HG03045 (cell line): ENCODE measurements around the gene C11orf68.
"Not testable (repeated sequence)": the region's sequence is repeated elsewhere in the genome, so short reads cannot be mapped to it uniquely, and the experiment has no call there.

Experiments
- ATAC-seq: cut with Tn5 transposase; IDR thresholded peaks from one replicate; pipeline ENCODE4 v1.9.1; 2021; ENCODE audit warnings: mild to moderate bottlenecking, moderate library complexity; ENCODE audit not compliant: unreplicated experiment

The C11orf68 gene

DNA sequence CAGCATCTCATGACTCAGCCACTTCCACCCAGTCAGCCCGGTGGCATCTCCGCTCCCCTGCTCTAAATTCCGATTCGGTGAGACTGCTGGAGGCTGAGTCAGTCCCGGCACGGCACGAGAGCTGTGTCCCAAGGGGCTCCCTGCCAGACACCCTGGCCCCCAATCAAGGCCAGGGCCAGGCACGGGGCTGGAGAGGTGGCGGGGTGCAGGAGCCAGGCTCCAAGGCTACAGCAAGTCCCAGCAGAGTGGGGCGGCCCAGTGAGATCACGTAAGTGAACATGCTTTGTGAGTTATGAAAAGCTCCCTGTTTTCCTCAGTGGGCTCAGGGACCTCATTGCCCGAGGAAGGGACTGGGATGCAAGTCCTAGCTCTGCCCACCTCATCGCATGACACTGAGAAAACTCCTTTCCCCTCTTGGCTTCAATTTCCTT is 3.0 kb downstream of the C11orf68 start:
- ATAC-seq = no peak

DNA sequence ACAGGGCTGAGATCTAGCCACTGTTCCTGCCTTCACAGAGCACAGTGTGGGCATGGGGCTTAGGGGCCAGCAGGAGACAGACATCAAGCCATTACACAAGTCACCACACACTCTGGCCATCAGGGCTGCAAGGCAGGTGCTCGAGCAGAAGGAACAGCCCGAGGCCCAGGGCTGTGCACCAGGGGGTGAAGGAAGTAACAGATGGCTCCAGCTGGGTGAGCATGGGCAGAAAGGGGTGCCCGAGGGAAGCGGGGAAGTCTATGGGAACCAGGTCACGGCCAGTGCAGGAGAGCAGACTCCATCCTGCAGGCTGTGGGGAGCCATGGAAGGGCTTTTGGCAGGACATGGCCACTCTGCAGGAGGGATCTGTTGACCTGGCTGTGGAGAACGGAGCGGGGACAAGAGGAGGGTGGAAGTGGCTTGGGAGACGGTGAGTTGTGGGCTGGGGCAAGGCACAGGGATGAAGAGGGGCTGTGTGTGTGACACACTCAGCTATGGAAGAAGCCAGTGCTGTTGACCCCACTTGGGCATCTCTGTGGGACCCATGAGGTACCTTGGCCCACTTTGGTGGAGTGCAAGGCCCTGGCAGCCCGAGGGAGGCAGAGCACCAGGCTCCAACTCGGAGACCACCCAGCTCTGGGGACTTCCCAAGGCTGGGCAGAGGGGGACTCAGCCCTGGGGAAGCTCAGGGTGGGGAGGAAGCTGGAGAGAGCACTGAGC is 3.6 kb downstream of the C11orf68 start:
- ATAC-seq = no peak

DNA sequence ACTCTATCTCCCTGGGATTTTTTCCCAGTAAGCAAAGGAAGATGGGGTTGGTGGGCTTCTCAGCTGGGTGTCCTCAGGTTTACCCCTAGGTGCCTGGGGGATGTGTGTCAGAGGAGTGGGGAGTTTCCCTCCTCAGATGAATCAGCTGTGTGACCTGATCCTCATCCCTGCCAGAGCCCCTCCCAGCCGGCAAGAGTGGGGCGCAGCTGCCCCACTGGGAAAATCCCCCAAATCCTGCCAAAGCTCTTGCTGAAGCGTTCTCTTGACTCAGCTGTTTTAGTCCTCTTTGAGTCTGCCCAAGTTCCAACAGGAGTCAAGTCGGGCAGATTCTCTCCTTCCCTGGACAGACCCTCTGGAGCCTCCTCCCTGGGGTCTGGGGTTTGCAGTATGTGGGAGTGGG is 6.0 kb downstream of the C11orf68 start:
- ATAC-seq = no peak

DNA sequence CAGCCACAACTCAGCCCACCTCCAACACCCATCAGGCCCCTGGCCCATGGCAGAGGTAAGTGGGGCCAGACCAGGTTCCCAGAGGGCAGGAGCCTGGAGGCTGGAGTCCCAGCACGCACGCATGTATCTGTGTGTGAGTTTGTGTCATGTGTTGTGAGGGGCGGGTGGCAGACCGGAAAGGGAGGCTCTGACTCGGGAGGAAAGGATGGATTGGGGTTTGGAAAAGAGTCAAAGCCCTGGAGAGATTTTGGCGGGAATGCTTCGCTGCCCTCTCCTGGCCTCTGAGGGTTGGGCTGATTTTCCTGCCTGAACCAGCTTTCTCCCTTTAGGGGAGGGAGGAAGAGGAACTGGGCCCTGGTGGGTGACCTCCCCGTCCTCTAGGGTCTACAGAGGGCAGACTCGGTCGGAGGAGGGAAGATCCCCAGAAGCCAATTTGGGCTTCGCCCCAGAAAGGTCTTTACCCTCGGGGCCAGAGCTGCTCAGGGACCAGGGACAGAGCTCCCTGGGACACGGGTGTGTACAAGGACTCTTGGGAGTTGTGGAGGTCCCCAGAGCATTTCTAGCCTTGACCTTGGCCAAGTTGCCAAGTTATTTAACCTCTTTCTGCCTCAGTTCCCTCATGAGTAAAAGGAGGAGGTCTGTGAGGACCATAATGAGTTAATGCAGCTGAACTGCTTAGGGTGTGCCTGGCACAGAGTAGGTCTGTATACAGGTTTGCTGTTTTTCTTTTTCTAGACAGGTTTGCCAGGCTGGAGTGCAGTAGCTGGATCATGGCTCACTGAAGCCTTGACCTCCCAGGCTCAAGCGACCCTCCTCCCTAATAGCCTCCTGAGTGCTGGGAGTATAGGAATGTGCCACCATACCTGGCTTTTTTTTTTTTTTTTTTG is 6.9 kb downstream of the C11orf68 start:
- no peak for ATAC-seq

DNA sequence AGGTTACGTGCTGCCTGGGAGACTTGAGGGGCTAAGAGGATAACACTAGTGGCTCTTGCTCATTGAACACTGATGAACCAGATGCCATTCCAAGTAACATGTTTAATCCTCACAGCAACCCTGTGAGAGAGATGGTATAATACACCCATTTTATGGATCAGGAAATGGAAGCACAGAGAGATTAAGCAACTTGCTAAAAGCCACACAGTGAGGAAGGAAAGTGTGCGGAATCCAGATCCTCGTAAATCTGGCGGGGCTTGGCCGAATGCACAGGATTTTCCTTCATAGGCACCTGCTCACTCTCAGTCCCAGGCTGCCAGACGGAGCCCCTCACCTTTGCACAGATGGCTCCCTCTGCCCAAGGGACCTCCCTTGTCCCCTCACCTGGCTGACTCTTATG is 11.0 kb downstream of the C11orf68 start:
- ATAC-seq = no peak

DNA sequence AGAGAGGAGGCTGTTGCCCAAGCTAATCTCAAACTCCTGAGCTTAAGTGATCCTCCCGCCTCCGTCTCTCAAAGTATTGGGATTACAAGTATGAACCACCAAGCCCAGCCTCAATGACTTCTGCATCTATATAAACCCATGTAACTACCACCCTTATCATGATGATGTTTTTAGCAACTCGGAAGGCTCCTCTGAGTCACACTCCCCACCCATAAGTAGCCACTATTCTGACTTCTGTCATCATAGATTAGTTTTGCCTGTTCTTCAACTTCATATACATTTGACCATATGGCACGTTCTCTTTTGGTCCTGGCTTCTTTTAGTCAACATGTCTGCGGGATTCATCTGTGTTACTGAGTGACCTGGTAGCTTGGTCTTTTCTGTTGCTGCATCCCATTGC is 12.3 kb downstream of the C11orf68 start:
- ATAC-seq = no peak

DNA sequence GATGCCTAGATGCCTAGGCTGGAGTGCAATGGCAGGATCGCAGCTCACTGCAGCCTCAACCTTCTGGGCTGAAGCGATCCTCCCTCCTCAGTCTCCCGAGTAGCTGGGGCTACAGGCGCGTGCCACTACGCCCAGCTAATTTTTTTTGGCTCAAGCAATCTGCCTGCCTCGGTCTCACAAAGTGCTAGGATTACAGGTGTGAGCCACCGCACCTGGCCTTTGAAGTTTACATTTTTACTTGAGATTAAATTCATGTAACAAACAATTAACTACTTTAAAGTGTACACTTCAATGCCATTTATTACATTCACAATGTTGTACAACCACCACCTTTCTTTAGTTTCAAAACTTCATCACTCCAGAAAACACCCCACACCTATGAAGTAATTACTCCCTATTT is 15.1 kb downstream of the C11orf68 start:
- ATAC-seq = no peak

DNA sequence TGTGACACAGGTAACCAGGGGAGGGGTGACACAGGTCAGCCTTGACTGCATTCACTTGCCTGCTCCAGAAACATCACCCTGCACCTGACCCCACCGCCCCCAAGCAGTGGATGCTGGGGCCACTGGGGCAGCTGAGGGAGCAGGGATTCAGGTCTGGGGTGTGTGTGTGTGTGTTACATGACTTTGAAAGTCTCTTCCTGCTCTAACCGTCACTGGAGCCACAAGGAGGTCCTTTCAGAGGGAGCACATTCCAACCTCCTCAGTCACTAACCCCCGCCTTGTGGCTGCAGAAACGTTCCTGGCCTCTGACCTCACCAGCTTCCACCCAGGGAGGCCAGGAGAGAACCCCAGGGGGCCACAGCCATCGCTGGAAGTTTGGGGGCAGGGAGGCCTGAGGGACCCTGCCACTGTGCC is 15.8 kb downstream of the C11orf68 start:
- no peak for ATAC-seq

DNA sequence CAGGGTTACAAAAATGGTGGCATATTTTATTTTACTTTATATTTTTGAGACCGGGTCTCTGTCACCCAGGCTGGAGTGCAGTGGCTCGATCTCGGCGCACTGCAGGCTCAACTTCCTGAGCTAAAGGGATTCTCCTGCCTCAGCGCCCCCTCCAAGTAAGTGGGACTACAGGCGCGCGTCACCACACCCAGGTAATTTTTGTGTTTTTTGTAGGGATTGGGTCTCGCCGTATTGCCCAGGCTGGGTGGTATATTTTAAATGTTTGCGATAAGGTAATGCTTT is 18.0 kb downstream of the C11orf68 start:
- ATAC-seq = no peak

DNA sequence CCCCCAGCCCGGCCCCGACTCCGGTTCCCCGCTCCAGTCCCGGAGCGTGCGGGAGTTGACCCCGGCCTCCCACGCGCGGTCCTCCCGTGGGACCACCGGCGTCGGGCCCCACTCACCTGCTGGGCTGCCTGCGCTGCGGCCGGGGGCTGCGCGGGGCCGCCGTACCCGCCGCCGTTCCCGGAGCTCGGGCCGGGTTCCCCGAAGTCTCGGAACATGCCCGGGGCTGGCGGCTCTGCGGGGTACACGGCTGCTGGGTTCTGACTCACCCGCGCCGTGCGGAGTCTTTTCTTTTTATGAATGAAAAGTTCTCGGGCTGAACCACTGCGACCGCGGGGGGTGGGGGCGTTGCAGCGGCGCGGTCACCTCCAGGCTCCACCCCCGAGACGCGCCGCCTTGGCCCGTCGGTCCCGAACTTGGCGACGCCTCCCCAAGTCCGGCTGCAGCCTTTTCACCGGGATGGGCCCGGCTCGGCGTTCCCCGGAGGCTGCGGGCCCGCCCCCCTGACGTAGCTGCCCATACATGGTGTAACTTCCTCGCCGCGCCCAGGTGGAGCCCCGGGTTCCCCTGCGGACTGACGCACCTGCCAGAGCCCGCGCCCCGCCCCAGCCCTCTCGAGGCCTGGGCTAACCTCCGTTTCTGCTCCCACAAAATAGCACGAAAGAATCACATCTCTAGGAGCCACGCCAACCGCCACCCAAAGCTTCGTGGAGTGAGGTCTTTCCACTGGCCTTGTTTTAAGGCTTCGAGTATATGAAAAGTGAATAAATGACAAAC is 18.6 kb downstream of the C11orf68 start, which contains the start of gene FOSL1:
TSS of gene FOSL1 (minus strand) at position 264 of the 774 bp plus-strand sequence. CDS start at position 215, 49 bp downstream.
- ATAC-seq = peak; percentile 80

DNA sequence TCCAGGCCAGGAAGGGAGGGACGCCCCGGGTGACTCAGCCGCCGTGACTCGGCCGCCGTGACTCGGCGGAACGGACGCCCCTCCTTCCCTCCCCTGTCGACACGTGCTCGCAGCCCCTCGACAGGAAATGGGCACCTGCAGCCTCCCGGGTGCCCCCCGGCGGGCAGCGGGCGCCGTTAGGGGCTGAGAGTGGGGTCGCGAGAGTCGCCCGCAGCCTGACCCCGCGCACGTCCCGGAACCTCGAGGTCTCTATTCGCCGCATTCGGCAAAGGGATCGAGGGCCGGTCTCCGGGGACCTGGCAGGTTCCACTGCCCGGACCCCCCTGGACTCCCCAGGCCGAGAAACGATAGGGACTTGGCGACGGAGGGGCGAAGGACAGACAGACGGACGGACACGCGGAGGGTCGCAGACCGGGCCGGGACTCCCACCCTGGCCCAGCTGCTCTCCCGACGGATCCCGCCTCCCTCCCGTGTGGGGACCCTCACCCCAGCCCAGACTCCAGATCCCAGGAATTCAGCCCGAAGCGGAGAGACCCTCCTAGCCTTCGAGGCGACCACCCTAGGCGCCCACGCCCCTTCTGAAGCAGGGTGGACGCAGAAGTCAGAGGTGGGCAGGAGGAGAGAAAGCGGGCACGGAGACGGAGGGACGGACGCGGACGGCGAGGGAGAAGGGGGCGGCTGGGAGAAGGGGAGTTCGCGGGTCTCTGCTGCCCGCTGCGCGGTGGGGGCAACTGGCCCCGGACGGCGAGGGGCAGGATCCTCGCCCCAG is 19.3 kb downstream of the C11orf68 start:
- ATAC-seq = no peak

DNA sequence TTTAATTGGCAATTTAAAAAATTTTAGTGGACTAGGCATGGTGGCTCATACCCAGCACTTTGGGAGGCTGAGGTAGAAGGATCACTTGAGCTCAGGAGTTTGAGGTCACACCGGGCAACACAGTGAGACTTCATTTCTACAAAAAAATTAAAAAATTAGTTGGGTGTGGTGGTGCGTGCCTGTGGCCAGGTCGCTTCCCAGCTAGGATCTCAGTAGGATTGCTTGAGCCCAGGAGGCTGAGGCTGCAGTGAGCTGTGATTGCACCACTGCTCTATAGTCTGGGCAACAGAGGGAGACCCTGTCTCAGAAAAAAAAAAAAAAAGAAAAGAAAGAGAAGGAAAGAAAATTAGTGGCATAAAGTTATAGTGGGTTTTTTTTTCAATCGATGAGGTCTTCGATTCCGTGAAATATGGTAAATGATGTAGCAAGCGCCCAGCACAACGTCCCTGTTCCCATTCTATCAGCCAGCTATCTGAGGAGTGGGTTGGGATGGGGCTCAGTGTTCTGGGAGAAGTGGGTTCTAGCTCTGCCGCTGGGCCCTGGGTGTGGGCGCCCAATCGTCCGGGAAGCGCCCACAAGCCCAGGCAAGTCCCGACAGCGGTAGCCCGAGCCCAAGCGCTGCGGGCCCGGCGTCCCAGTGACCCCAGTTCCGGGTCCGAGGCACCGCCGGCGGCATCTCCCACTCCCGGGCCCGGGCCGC is 20.1 kb downstream of the C11orf68 start:
- ATAC-seq = no peak

DNA sequence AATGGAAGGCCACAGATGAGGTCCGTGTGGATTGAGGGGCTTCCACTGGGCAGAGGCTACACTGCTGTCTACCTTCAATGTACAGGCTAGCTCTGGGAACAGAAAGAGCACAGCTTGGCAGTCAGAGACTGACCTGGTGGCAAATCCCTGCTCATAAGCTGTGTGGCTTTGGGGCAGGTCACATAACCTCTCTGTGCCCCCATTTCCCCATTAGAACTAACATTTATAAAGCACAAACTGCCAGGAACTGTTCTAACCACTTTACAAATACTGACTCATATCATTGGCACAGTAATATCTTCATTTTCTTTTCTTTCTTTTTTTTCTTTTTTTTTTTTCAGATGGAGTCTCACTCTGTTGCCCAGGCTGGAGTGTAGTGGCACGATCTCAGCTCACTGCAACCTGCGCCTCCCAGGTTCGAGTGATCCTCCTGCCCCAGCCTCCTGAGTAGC is 21.8 kb downstream of the C11orf68 start:
- ATAC-seq = no peak

DNA sequence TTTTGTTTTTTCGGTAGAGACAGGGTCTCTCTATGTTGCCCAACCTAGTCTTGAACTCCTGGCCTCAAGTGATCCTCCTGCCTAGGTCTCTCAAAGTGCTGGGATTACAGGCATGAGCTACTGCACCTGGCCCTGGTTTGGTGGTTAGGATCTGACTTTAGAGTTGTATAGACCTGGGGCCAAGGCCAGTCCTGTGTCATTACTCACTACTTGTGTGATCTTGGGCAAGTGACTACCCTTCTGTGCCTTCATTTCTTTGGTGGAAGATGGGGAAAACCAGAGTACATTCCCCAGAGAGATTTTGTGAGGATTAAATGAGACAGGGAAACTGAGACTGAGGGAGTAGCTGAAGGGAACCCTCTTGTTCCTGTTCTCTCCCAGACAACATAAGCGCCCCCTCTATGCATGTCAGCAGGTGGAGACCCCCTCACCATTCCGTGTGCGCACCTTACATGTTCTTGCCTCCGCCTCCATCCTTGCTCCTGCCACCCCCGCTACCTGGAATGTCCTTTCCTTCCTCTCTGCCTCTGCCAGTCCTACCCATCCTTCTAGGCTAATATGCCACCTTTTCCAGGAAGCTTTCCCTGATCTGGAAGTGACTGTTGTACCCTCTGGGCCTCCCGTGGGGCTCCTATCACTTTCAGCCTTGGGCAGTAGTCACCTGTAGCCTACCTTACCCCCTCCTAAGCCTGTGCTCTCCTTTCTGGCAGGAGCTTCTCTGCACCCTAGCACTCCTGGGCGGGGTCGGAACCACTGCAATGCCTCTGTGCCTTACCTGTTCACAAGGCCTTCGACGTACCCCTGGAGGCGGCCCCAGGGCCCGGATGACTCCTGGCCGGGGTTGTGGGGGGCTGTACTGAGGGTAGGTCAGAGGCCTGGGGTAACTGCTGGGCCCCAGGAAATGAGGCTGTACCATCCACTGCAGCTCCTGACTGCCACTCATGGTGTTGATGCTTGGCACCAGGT is 22.5 kb downstream of the C11orf68 start:
- ATAC-seq = no peak

DNA sequence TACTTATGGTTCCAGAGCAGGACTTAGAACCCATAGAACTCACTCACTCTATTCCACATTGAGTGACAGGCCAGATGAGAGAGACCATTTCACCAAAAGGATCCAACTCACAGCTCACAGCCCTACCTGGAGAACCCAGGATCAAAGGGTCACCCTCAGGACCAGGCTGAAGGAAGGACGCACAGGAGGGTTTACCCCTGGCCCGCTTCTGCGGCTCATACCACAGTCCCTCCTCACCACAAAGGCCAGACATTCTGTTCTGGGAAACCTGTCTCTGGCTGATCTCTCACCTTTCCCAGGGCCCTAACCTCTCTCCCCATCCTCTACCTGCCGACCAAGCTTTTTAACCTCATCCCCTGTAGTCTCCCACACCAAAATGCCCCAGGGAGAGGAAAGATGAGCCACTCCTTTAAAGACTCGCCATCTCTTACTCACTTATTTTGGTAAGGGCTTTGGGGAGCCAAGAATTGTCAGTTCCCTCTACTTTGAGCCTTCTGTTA is 23.3 kb downstream of the C11orf68 start:
- no peak for ATAC-seq

DNA sequence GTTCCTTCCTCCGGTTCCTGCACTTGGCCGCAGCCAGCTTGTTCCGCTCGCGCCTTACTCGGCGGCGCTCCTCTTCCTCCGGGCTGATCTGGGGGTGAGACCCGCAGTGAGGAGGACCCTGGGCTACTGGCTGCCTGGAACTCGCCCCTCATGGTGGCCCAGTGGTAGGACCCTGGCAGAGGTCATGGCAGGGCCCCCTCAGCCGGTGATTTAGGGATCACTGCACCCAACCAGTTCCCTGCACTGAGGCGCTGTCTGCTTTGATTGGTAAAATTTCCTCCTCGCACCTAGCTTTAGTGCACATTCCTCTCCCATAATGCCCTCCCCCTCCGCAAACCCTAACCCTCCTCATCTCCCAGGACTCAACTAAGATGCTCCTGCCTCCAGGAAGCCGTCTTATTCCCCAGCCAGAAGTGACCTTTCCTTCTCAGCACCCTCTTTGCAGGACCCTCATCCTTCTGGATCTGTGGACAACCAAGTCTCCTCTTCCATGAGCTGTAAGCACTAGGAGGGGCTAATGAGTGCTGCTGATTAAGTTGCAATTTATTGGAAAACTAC is 24.7 kb downstream of the C11orf68 start:
- ATAC-seq = no peak

DNA sequence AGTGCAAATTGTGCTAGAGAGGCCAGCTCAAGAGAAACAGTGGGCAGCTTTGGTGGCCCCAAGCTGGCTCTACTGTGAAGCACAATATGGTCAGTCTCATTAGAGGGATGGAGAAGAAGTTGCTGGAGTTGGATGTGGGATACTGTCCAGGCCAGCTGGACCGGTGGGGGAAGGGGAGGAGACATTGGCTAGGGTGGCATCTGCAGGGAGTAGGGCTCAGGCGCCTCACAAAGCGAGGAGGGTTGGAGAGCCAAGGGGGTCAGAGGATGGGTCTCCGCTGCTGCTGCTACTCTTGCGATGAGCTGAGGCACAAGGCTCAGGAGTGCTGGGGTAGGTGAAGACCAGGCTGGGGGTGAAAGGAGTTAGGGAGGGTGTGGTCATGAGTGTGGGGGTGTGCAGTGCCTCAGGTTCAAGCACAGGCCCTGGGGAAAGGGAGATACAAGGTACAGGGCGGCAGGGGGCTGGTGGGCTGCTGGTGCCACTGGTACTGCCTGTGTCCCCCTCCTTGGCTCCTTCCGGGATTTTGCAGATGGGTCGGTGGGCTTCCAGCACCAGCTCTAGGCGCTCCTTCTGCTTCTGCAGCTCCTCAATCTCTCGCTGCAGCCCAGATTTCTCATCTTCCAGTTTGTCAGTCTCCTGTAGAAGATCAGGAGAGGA is 26.1 kb downstream of the C11orf68 start:
- no peak for ATAC-seq

DNA sequence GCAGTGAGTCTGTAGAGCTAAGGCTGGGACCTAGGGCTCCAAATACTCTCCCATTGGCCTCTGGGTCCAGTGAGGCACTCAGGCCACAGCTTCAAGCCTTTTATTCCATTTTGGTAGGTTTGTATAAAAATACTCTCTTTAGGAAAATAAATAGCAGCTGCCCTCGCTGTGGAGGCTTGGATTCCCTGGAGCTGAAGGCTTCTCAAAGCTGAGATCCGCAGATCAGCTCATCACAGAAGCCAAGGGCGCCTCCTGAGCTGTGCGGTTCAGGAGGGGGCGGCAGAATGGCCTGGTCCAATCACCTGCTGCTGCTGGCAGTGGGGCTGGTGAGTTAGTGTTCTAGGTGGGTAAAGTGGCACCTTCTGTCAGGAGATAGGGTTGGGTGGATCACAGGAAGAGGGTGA is 26.7 kb downstream of the C11orf68 start:
- not testable (repeated sequence) for ATAC-seq
